Tibial artery (tissue), 4 donors: ENCODE data around the gene P2RX4.

Experiments
- DNase-seq, 2 donors: peaks; one replicate each; pipeline ENCODE4 v3.0.0-alpha.2; 2019
- H3K27ac ChIP-seq, 2 donors: fragments of 200-600 bp; sonication (generic) in 1 of 2; 1 replicate in 1 of 2; 2 replicates in 1 of 2; pipeline ENCODE4 v1.5.1; 2018 to 2019; ENCODE audit warnings: mild to moderate bottlenecking in 1 of 2
- H3K27me3 ChIP-seq, 2 donors: fragments of 200-600 bp; sonication (generic) in 1 of 2; one replicate each; pipeline versions ENCODE4 v1.5.1 to v1.6.0; 2016 to 2019
- H3K36me3 ChIP-seq, 3 donors: fragments of 200-600 bp; sonication (generic) in 2 of 3; one replicate each; pipeline ENCODE4 v1.5.1; 2016 to 2019; ENCODE audit warnings: mild to moderate bottlenecking in 2 of 3
- H3K4me1 ChIP-seq, 4 donors: fragments of 200-600 bp; sonication (generic) in 2 of 4; 1 replicate in 3 of 4; 2 replicates in 1 of 4; pipeline ENCODE4 v1.5.1; 2016 to 2019
- H3K4me3 ChIP-seq, 2 donors: fragments of 200-600 bp; sonication (generic) in 1 of 2; 1 replicate in 1 of 2; 2 replicates in 1 of 2; pipeline ENCODE4 v1.5.1; 2018 to 2019; ENCODE audit warnings: mild to moderate bottlenecking in 2 of 2
- H3K9me3 ChIP-seq, 3 donors: fragments of 200-600 bp; sonication (generic) in 1 of 3; one replicate each; pipeline ENCODE4 v1.5.1; 2016 to 2019
- intact Hi-C: fragments of 100-400 bp; cut with DNase I; formaldehyde crosslinking; loops from one replicate; pipeline ENCODE4 v1.15.0; 2023; ENCODE audit warnings: low total_unique reads
- TF ChIP-seq, protein P1 (sequence below), 2 experiments: fragments of 200-600 bp in 1 of 2; fragments of 450-650 bp in 1 of 2; IDR thresholded peaks; one replicate each; pipeline ENCODE4 v1.5.1; 2017 to 2019; ENCODE audit warnings: antibody characterized with exemption in 2 of 2, mild to moderate bottlenecking in 1 of 2, moderate library complexity in 1 of 2

Gene P2RX4

GRCh38 chr12:121184984-121185889 lies 24.7 kb upstream of the P2RX4 start:
- Histone ChIP-seq H3K27me3 (no peaks in the 10 kb centered on the region), H3K9me3 (peaks cover 0 to 4% (median 0%) of the 10 kb centered on the region in 3 donors), H3K36me3 (peaks cover 0 to 24% (median 12%) of the 10 kb centered on the region in 3 donors), H3K4me3 (no peak overlapping the region), H3K4me1 (peaks cover 0 to 5% (median under 1%) of the 10 kb centered on the region in 4 donors), H3K27ac (no peak overlapping the region)
- DNase-seq = no peak
- TF ChIP-seq, protein P1, sequence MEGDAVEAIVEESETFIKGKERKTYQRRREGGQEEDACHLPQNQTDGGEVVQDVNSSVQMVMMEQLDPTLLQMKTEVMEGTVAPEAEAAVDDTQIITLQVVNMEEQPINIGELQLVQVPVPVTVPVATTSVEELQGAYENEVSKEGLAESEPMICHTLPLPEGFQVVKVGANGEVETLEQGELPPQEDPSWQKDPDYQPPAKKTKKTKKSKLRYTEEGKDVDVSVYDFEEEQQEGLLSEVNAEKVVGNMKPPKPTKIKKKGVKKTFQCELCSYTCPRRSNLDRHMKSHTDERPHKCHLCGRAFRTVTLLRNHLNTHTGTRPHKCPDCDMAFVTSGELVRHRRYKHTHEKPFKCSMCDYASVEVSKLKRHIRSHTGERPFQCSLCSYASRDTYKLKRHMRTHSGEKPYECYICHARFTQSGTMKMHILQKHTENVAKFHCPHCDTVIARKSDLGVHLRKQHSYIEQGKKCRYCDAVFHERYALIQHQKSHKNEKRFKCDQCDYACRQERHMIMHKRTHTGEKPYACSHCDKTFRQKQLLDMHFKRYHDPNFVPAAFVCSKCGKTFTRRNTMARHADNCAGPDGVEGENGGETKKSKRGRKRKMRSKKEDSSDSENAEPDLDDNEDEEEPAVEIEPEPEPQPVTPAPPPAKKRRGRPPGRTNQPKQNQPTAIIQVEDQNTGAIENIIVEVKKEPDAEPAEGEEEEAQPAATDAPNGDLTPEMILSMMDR (IDR thresholded peaks at IDR 0.05) = no peak
- intact Hi-C loops = no loop called here

DNA sequence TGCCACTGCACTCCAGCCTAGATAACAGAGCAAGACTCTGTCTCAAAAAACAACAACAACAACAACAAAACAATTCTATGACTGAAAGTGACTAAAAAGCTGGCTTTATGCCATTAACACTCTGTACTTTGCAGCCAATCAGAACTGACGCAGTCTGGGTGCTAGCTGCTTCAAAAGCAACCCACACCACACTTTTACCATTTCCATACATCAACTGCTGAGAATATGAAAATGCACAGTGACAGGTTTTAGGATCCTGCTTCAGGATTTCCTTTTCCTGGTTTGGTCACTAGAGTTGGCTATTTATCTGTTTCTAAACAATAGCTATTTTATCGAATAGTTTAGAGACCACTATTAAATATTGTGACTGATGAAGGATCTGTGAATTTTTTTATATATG lies 23.1 kb upstream of the P2RX4 start:
- H3K27me3 ChIP-seq = no peaks in the 10 kb centered on the region
- intact Hi-C loops = no loop called here
- no peak overlapping the region for H3K27ac ChIP-seq
- H3K4me1 ChIP-seq = peaks cover 0 to 14% (median 2%) of the 10 kb centered on the region in 4 donors
- peaks cover 0 to 17% (median 12%) of the 10 kb centered on the region in 3 donors for H3K36me3 ChIP-seq
- no peak overlapping the region for H3K4me3 ChIP-seq
- no peak for DNase-seq
- H3K9me3 ChIP-seq = peaks cover 0 to under 1% (median 0%) of the 10 kb centered on the region in 3 donors
- TF ChIP-seq, protein P1 (IDR thresholded peaks at IDR 0.05) = no peak

- intact Hi-C loops = no loop called here
- TF ChIP-seq, protein P1 (IDR thresholded peaks at IDR 0.05) = no peak
- no peak for DNase-seq
- Histone ChIP-seq H3K4me1 (peaks cover 0 to 14% (median 2%) of the 10 kb centered on the region in 4 donors), H3K27ac (no peak overlapping the region), H3K27me3 (no peaks in the 10 kb centered on the region), H3K36me3 (peaks cover 0 to 13% (median 12%) of the 10 kb centered on the region in 3 donors), H3K9me3 (no peaks in the 10 kb centered on the region), H3K4me3 (no peak overlapping the region)
Observed at GRCh38 chr12:121187501-121187900, 22.4 kb upstream of the P2RX4 start.

DNA sequence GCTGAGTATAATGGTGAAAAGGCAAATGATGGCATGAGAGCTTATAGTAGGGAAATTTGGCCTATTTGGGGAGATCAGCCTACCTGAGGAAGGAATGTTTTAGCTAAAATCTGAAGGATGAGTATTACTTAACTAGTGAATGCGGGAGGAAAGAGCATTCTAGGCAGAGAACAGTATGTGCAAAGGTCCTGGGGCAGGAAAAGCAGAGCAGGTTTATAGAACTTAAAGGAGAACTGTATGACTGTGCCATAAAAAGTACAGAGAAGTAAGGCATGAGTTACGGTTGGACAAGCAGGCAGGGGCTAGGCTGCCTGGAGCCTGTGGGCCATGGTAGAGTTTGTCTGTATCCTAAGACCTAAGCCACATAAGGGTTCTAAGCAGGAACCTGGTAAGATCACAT lies 21.7 kb upstream of the P2RX4 start:
- Histone ChIP-seq H3K4me1 (peaks cover 0 to 14% (median 2%) of the 10 kb centered on the region in 4 donors), H3K36me3 (peaks cover 0 to 12% (median 11%) of the 10 kb centered on the region in 3 donors), H3K9me3 (no peaks in the 10 kb centered on the region), H3K27me3 (no peaks in the 10 kb centered on the region), H3K4me3 (no peak overlapping the region), H3K27ac (no peak overlapping the region)
- DNase-seq = no peak
- TF ChIP-seq, protein P1 (IDR thresholded peaks at IDR 0.05) = no peak
- intact Hi-C loops = no loop called here

DNA sequence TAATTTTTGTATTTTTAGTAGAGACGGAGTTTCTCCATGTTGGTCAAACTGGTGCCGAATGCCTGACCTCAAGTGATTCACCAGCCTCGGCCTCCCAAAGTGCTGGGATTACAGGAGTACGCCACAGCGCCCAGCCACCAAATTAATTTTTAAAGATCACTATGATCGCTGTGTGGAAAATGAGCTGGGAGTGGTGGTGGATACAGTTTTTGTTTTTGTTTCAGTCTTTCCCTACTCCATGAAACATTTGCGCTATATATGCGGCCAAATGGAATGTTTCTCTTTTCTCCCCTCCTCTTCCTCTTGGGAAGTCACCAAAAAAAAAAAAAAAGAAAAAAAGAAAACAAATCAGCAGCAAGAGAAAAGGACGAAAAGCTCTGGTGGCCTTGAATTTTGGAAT lies 20.8 kb upstream of the P2RX4 start:
- H3K4me3 ChIP-seq = no peak overlapping the region
- intact Hi-C loops = no loop called here
- TF ChIP-seq, protein P1 (IDR thresholded peaks at IDR 0.05) = no peak
- no peak for DNase-seq
- no peaks in the 10 kb centered on the region for H3K27me3 ChIP-seq
- peaks cover 0 to 11% (median 11%) of the 10 kb centered on the region in 3 donors for H3K36me3 ChIP-seq
- H3K9me3 ChIP-seq = no peaks in the 10 kb centered on the region
- H3K27ac ChIP-seq = peak overlapping the region in 1 of 2 donors; percentile 15
- H3K4me1 ChIP-seq = peaks cover 0 to 14% (median 2%) of the 10 kb centered on the region in 4 donors
